GM18858 (cell line): ENCODE data around the gene ANO2.

ENCODE experiments used
- ATAC-seq: cut with Tn5 transposase; IDR thresholded peaks from one replicate; pipeline ENCODE4 v1.9.1; 2021; ENCODE audit not compliant: unreplicated experiment

Gene ANO2

GRCh38 chr12:5921027-5921909 is 23.8 kb downstream of the ANO2 start:
- no peak for ATAC-seq

GRCh38 chr12:5916785-5917290 is 28.2 kb downstream of the ANO2 start:
- ATAC-seq: no peak

- ATAC-seq: no peak
Measured at GRCh38 chr12:5915511-5915910, 29.5 kb downstream of the ANO2 start.

GRCh38 chr12:5914387-5915149 is 30.5 kb downstream of the ANO2 start:
- no peak for ATAC-seq

GRCh38 chr12:5913387-5913786 is 31.7 kb downstream of the ANO2 start:
- no peak for ATAC-seq

- no peak for ATAC-seq
Measured at GRCh38 chr12:5912437-5913334, 32.4 kb downstream of the ANO2 start.

- no peak for ATAC-seq
Measured at GRCh38 chr12:5912011-5912410, 33.0 kb downstream of the ANO2 start.

- no peak for ATAC-seq
Measured at GRCh38 chr12:5910790-5911548, 34.1 kb downstream of the ANO2 start.

- ATAC-seq: no peak
Measured at GRCh38 chr12:5909560-5909959, 35.5 kb downstream of the ANO2 start.

GRCh38 chr12:5908251-5908650 is 36.8 kb downstream of the ANO2 start:
- no peak for ATAC-seq

- no peak for ATAC-seq
Measured at GRCh38 chr12:5907807-5908206, 37.3 kb downstream of the ANO2 start.

GRCh38 chr12:5905757-5906156 is 39.3 kb downstream of the ANO2 start:
- ATAC-seq: no peak

GRCh38 chr12:5904969-5905368 is 40.1 kb downstream of the ANO2 start:
- ATAC-seq: no peak

GRCh38 chr12:5904441-5904840 is 40.6 kb downstream of the ANO2 start:
- ATAC-seq: no peak

GRCh38 chr12:5902736-5903135 is 42.3 kb downstream of the ANO2 start:
- ATAC-seq: no peak

- no peak for ATAC-seq
Measured at GRCh38 chr12:5901416-5901815, 43.6 kb downstream of the ANO2 start.

GRCh38 chr12:5900533-5901205 is 44.4 kb downstream of the ANO2 start:
- no peak for ATAC-seq

GRCh38 chr12:5900076-5900475 is 45.0 kb downstream of the ANO2 start:
- ATAC-seq: no peak

GRCh38 chr12:5899675-5900074 is 45.4 kb downstream of the ANO2 start:
- no peak for ATAC-seq

GRCh38 chr12:5898874-5899273 is 46.2 kb downstream of the ANO2 start:
- ATAC-seq: no peak
